Astrocyte (in vitro differentiated cells and primary cell): Measurements from ENCODE around the gene UACA. TPM values are rescaled to one million over a fixed set of nuclear protein-coding genes. Genes with fewer than 3 reads are reported as not detected.
A peak's percentile ranks its signal among the peaks of the same experiment; 100 is the strongest.

ENCODE experiments used
- DNase-seq: peaks from one replicate; pipeline ENCODE4 v3.0.0-alpha.2; 2010; ENCODE audit warnings: low read depth
- FAIRE-seq: peaks from 2 replicates; lab custom pipeline; 2011; peaks lifted over from hg19 to GRCh38; lab: Jason Lieb, UNC
- H2AFZ ChIP-seq: 2 replicates; pipeline ENCODE4 v1.6.0; 2012; ENCODE audit warnings: low read depth, low read length, inconsistent platforms
- H3K27ac ChIP-seq: 2 replicates; pipeline ENCODE4 v1.5.1; 2011; ENCODE audit warnings: low read depth, low read length, inconsistent platforms
- H3K27me3 ChIP-seq: 2 replicates; pipeline ENCODE4 v1.6.0; 2011; ENCODE audit warnings: low read length, inconsistent platforms; ENCODE audit not compliant: insufficient read depth
- H3K36me3 ChIP-seq: 2 replicates; pipeline ENCODE4 v1.5.1; 2011; ENCODE audit warnings: low read length, inconsistent platforms; ENCODE audit not compliant: insufficient read depth
- H3K4me1 ChIP-seq: 2 replicates; pipeline ENCODE4 v1.5.1; 2011; ENCODE audit warnings: low read length, inconsistent platforms; ENCODE audit not compliant: insufficient read depth
- H3K4me2 ChIP-seq: 2 replicates; pipeline ENCODE4 v1.6.0; 2012; ENCODE audit warnings: low read length, inconsistent platforms
- H3K4me3 ChIP-seq: 2 replicates; pipeline ENCODE4 v1.5.1; 2011; ENCODE audit warnings: low read depth, mild to moderate bottlenecking, low read length, inconsistent platforms; ENCODE audit not compliant: insufficient read depth
- H3K79me2 ChIP-seq: 2 replicates; pipeline ENCODE4 v1.6.0; 2012; ENCODE audit warnings: mild to moderate bottlenecking, low read length, inconsistent platforms; ENCODE audit not compliant: insufficient read depth
- H3K9ac ChIP-seq: 2 replicates; pipeline ENCODE4 v1.6.0; 2012; ENCODE audit warnings: mild to moderate bottlenecking, low read length, inconsistent platforms
- H3K9me3 ChIP-seq: 2 replicates; pipeline ENCODE4 v1.5.1; 2012; ENCODE audit warnings: low read depth, mild to moderate bottlenecking, low read length, inconsistent platforms; ENCODE audit not compliant: insufficient read depth
- H4K20me1 ChIP-seq: 2 replicates; pipeline ENCODE4 v1.6.0; 2012; ENCODE audit warnings: low read length, inconsistent platforms; ENCODE audit not compliant: insufficient read depth
- H3K27ac Mint-ChIP-seq: one replicate; pipeline ENCODE4 v1.8.0; 2021; ENCODE audit warnings: mild to moderate bottlenecking, mixed read lengths; ENCODE audit not compliant: unreplicated experiment
- H3K27me3 Mint-ChIP-seq: one replicate; pipeline ENCODE4 v1.8.0; 2021; ENCODE audit warnings: low read depth, mixed read lengths; ENCODE audit not compliant: unreplicated experiment
- H3K36me3 Mint-ChIP-seq: one replicate; pipeline ENCODE4 v1.8.0; 2021; ENCODE audit warnings: low read depth, mixed read lengths; ENCODE audit not compliant: unreplicated experiment
- H3K4me1 Mint-ChIP-seq: one replicate; pipeline ENCODE4 v1.8.0; 2021; ENCODE audit warnings: low read depth, mixed read lengths; ENCODE audit not compliant: unreplicated experiment
- H3K4me3 Mint-ChIP-seq: one replicate; pipeline ENCODE4 v1.8.0; 2021; ENCODE audit warnings: mild to moderate bottlenecking, moderate library complexity, mixed read lengths; ENCODE audit not compliant: unreplicated experiment
- H3K9me3 Mint-ChIP-seq: one replicate; pipeline ENCODE4 v1.8.0; 2021; ENCODE audit warnings: mild to moderate bottlenecking, mixed read lengths; ENCODE audit not compliant: unreplicated experiment
- EZH2 ChIP-seq: IDR thresholded peaks from 2 replicates; pipeline ENCODE4 v1.6.1; 2012; ENCODE audit warnings: mild to moderate bottlenecking, low read length, inconsistent platforms; ENCODE audit not compliant: insufficient read depth
- total RNA-seq: library from RNA; stranded (reverse); gene quantifications from 2 replicates; pipeline ENCODE4 v1.2.1, GENCODE V29; 2021
- TF ChIP-seq, protein P1 (sequence below): IDR thresholded peaks from 2 replicates; pipeline ENCODE4 v1.5.1; 2011; ENCODE audit warnings: low read depth, mild to moderate bottlenecking, inconsistent platforms, low read length, moderate library complexity; ENCODE audit not compliant: insufficient read depth

The UACA gene
- total RNA-seq, 1 donor from 2014 or later, result 168 TPM

DNA sequence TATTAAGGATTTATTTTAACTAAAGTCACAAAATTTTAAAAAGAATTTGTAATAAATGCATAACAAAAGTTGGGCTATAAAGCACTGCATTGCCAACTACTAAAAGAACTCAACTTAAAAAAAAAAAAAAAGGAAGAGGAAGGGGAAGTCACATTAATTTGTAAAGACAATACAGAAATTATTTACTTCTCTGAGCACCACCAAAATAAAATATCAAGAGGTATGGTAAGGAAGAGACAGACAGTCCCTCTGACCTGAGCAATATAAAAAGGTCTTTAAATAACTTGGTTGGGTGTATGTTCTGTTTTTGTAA, 83.5 kb downstream of the UACA start:
- Mint-ChIP-seq H3K36me3 (peaks cover 9% of the 10 kb centered on the region), H3K27ac (no peak overlapping the region)
- no peaks in the 10 kb centered on the region for H3K27me3 ChIP-seq

DNA sequence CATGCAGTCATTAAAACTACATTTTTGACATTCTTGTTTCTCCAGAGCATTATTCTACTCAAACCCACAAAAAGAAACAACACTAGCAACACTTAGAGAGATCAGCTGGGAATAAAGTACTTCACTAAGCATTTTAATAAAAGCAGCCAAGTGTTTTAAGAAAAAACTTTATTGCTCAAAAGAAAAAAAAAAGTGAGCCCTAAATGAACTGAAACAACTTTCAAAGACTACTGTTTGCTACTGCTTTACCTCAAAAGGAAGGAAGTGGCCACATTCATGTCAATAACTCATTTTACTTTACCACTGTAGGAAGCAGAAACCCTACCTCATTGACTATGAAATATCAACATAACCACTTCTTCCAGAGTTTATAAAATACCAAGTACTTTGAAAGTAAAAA, 91.3 kb downstream of the UACA start:
- H3K9ac ChIP-seq, result no peak overlapping the region
- Mint-ChIP-seq H3K27me3 (no peaks in the 10 kb centered on the region), H3K36me3 (peaks cover 4% of the 10 kb centered on the region), H3K9me3 (no peaks in the 10 kb centered on the region), H3K4me3 (peak overlapping the region; percentile 12), H3K27ac (no peak overlapping the region), H3K4me1 (peaks cover 12% of the 10 kb centered on the region)
- TF ChIP-seq EZH2, result no peak
- TF ChIP-seq, protein P1, sequence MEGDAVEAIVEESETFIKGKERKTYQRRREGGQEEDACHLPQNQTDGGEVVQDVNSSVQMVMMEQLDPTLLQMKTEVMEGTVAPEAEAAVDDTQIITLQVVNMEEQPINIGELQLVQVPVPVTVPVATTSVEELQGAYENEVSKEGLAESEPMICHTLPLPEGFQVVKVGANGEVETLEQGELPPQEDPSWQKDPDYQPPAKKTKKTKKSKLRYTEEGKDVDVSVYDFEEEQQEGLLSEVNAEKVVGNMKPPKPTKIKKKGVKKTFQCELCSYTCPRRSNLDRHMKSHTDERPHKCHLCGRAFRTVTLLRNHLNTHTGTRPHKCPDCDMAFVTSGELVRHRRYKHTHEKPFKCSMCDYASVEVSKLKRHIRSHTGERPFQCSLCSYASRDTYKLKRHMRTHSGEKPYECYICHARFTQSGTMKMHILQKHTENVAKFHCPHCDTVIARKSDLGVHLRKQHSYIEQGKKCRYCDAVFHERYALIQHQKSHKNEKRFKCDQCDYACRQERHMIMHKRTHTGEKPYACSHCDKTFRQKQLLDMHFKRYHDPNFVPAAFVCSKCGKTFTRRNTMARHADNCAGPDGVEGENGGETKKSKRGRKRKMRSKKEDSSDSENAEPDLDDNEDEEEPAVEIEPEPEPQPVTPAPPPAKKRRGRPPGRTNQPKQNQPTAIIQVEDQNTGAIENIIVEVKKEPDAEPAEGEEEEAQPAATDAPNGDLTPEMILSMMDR, result no peak
- peaks cover 6% of the 10 kb centered on the region for H4K20me1 ChIP-seq
- DNase-seq (peak; percentile 41), FAIRE-seq (no peak)
- no peaks in the 10 kb centered on the region for H3K27me3 ChIP-seq
- no peak overlapping the region for H3K4me3 ChIP-seq
- no peak overlapping the region for H2AFZ ChIP-seq
- no peak overlapping the region for H3K27ac ChIP-seq
- H3K4me1 ChIP-seq, result no peaks in the 10 kb centered on the region
- no peak overlapping the region for H3K4me2 ChIP-seq
- peaks cover 57% of the 10 kb centered on the region for H3K36me3 ChIP-seq
- no peaks in the 10 kb centered on the region for H3K79me2 ChIP-seq
- no peaks in the 10 kb centered on the region for H3K9me3 ChIP-seq

More for the DNA sequence above, 83.5 kb downstream of the UACA start:
- Mint-ChIP-seq H3K4me3 (no peak overlapping the region), H3K9me3 (no peaks in the 10 kb centered on the region), H3K27me3 (no peaks in the 10 kb centered on the region), H3K4me1 (peaks cover 5% of the 10 kb centered on the region)
- no peak overlapping the region for H3K4me3 ChIP-seq
- peaks cover 11% of the 10 kb centered on the region for H4K20me1 ChIP-seq
- no peaks in the 10 kb centered on the region for H3K4me1 ChIP-seq
- H3K9ac ChIP-seq, result no peak overlapping the region
- H3K9me3 ChIP-seq, result no peaks in the 10 kb centered on the region
- no peak for DNase-seq
- H3K4me2 ChIP-seq, result no peak overlapping the region
- no peak overlapping the region for H3K27ac ChIP-seq
- peaks cover 13% of the 10 kb centered on the region for H3K79me2 ChIP-seq
- TF ChIP-seq, protein P1, result no peak
- H3K36me3 ChIP-seq, result peaks cover 62% of the 10 kb centered on the region
- no peak for FAIRE-seq
- H2AFZ ChIP-seq, result no peak overlapping the region

DNA sequence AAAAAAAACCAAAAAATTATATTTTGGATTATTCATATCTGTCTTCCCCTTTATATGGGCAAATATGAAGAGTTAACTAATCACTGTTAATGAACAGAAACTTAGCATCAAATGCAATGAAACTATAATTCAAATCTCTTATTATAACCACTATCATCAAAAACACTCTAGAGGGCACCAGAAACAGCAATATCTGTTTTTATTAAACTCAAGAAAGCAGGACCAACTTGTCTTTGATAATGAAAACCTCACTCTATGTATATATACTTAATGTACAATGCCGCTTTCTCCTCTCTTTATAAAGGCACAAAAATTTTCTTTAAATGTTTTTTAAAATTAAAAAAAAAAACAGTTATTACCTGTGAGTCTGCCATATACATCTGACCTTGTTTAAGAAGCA, 92.7 kb downstream of the UACA start:
- no peak for DNase-seq
- no peak for FAIRE-seq
- Histone ChIP-seq H3K79me2 (no peaks in the 10 kb centered on the region), H3K4me2 (no peak overlapping the region), H3K27ac (no peak overlapping the region), H2AFZ (no peak overlapping the region), H3K9me3 (no peaks in the 10 kb centered on the region), H4K20me1 (peaks cover 13% of the 10 kb centered on the region), H3K27me3 (no peaks in the 10 kb centered on the region), H3K4me3 (no peak overlapping the region), H3K36me3 (peaks cover 55% of the 10 kb centered on the region), H3K9ac (no peak overlapping the region), H3K4me1 (no peaks in the 10 kb centered on the region)
- Mint-ChIP-seq H3K36me3 (peaks cover 2% of the 10 kb centered on the region), H3K27me3 (no peaks in the 10 kb centered on the region), H3K4me1 (peaks cover 12% of the 10 kb centered on the region), H3K4me3 (no peak overlapping the region), H3K27ac (no peak overlapping the region), H3K9me3 (no peaks in the 10 kb centered on the region)
- TF ChIP-seq EZH2, result no peak
- TF ChIP-seq, protein P1, result peak; percentile 9
